H1 (cell line): ENCODE data around the gene KLF2.

ENCODE experiments used
- BRCA1 ChIP-seq: IDR thresholded peaks from 2 replicates; pipeline ENCODE4 v1.6.1; 2012; ENCODE audit warnings: low read depth, low read length, improper control_type of control experiment
- CHD2 ChIP-seq: IDR thresholded peaks from 2 replicates; pipeline ENCODE4 v1.6.1; 2012; ENCODE audit warnings: low read length, improper control_type of control experiment
- CTCF ChIP-seq, 3 experiments: IDR thresholded peaks; 1 replicate in 2 of 3; 2 replicates in 1 of 3; pipeline versions ENCODE4 v1.5.1 to v1.6.1; 2011; ENCODE audit warnings: low read length in 3 of 3, mild to moderate bottlenecking in 3 of 3, inconsistent platforms in 2 of 3, low read depth in 1 of 3, moderate library complexity in 1 of 3; ENCODE audit not compliant: insufficient read depth in 1 of 3; ENCODE audit errors: control extremely low read depth in 1 of 3
- EZH2 ChIP-seq: fragments of 200-600 bp; sonication (generic); IDR thresholded peaks from 2 replicates; pipeline ENCODE4 v1.7.1; 2012; ENCODE audit warnings: low read depth, mild to moderate bottlenecking, moderate library complexity, low read length, inconsistent platforms; ENCODE audit not compliant: severe bottlenecking
- POLR2A ChIP-seq, 2 experiments: IDR thresholded peaks; 1 replicate in 1 of 2; 2 replicates in 1 of 2; pipeline ENCODE4 v1.6.1; 2011; ENCODE audit warnings: low read depth in 2 of 2, low read length in 2 of 2, mild to moderate bottlenecking in 2 of 2; ENCODE audit errors: control extremely low read depth in 1 of 2
- POLR2AphosphoS5 ChIP-seq: IDR thresholded peaks from 2 replicates; pipeline ENCODE4 v1.6.1; 2011; ENCODE audit warnings: low read depth, low read length
- SIN3A ChIP-seq, 2 experiments: IDR thresholded peaks in 1 of 2; conservative IDR thresholded peaks in 1 of 2; 2 replicates each; pipeline ENCODE4 v1.6.1; 2011 to 2012; ENCODE audit warnings: low read length in 2 of 2, improper control_type of control experiment in 1 of 2, low read depth in 1 of 2, mild to moderate bottlenecking in 1 of 2

- TF ChIP-seq POLR2AphosphoS5 (no peak), CTCF (IDR thresholded peaks at IDR 0.05; ENCODE audit: control extremely low read depth in 1 of 3, insufficient read depth in 1 of 3, low read depth in 1 of 3, low read length in 3 of 3) (no peak), POLR2A (IDR thresholded peaks at IDR 0.05; ENCODE audit: control extremely low read depth in 1 of 2, low read depth in 2 of 2, low read length in 2 of 2) (no peak), SIN3A (conservative IDR thresholded peaks at IDR 0.05 in 1 of 2, IDR thresholded peaks at IDR 0.05 in 1 of 2; ENCODE audit: low read depth in 1 of 2, low read length in 2 of 2) (no peak), BRCA1 (no peak), CHD2 (no peak), EZH2 (no peak)
These were observed 36.6 kb downstream of the KLF2 start for GRCh38 chr19:16361254-16361653.
